DMS153 treated with DMSO at 0.1 percent for 48 hours (cell line): Measurements from ENCODE around the gene KCNJ15.

Experiments used
- DNase-seq: peaks from one replicate; lab custom pipeline; 2025; ENCODE audit not compliant: unreplicated experiment; lab: John Stamatoyannopoulos, UW

KCNJ15 gene

DNA sequence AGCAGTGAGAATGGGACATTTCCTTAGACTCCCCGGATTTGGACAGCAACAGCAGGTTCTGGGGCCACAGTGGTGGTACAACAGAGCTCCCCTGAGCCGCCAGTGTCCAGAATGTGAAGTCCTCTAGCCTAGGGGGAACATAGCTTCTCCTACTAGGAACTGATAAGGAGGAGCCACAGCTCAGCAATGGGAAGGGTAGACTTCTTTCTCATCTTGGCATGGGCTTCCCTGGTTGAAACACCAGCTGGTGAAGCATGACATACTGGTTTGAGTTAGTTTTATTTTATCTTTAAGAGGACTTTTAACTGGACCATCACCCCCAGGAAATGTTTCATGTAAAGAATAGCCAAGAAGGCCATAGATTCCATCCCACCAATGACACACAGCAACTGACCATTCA lies 68.4 kb downstream of the KCNJ15 start:
- DNase-seq: no peak

GRCh38 chr21:38325731-38326420 lies 69.1 kb downstream of the KCNJ15 start:
- DNase-seq: no peak

GRCh38 chr21:38326429-38326828 lies 69.6 kb downstream of the KCNJ15 start:
- DNase-seq: no peak

- DNase-seq: no peak
Measured at GRCh38 chr21:38326899-38327298, 70.1 kb downstream of the KCNJ15 start.

DNA sequence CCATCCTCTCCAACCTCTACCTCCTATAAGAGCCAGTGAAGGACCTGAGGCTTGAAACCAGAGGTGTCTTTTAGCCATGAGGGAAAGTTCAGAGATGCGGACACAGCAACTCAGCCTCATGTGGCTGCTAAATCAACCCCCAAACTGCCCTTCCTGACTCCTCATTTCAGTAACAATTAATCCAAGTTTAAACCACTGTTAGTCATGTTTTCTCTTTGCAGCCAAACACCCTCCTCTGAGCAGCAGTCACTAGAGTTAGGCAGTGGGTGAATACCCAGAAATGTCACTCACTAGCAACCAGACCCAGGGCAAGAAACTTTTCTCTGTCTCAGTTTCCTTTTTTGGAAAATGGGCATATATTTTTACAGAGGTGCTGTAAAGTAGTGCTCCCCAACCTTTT lies 71.2 kb downstream of the KCNJ15 start:
- DNase-seq: no peak

DNA sequence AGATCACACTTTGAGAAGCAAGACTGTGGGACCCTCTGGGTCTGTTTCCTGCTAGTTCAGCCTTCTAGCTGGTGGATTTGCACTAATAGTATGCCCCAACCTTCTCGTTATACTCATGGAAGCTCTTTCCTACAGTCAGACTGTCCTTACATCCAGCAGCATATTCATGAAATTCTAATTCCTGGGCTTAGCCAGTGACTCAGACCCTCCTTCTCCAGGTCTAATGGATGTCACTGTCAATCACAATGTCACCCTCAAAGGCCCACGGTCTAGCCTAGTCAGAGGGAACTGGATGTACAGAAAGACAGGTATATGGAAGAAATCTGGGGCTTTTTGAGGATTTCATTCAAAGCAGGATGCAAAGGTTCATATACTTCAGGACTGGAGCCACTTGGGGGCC lies 72.4 kb downstream of the KCNJ15 start:
- no peak for DNase-seq

DNA sequence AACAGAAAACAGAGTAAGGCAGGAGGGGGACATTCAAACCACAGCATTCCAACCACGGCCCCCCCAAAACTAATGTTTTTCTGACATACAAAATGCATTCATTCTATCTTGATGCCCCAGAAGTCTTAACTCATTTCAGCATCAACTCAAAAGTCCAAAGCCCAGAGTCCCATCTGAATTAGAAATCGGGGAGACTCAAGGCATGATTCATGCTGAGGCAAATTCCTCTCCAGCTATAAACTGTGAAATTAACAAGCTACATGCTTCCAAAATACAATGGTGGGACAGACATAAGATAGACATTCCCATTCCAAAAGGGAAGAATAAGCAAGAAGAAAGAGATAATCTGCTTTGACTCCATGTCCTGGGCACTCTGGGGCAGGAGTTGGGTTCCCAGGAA lies 73.9 kb downstream of the KCNJ15 start:
- DNase-seq: no peak

DNA sequence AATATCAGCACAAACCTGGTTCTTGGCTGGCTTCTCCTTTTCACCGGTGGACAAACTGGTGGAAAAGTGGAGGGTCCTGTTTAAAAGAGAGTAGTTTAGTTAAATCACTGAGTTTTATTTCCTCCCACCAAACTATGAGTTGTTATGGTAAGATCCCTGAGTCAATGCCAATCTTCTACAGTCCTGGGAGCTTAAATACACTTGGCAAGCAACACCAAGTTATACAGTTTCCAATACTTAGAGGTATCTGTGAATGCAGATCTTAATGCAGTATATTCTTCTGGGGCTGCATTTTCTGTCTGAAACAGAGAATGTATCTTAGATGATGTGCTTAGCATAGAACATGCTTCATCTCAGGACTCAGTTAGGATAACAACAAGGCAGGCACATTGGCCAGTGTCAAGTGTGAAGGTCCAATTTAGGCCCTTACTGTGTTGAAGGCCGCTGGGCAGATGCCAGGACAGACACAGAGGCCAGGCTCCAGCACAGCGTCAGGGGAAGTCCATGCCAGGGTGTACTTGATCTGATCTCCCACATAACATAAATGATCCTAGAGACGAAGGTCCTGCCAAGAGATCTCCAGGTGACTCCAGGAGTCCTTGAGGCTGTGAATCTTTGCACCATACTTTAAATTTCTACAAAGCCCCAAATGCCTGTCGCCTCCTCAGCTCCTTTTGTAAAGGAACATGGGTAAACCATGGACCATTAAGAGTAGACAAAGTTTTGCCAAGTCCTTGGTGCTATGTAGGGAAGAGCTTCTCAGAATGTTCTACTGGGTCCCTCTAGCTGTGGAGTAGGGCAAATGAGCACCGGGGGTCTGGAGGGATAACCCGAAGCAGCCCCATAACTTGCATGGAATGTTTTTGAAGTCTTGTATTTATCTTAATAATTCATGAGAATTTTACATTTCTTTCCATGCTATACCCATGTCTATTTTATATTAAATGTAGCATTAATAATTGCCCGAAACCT lies 76.8 kb downstream of the KCNJ15 start:
- DNase-seq: no peak

DNA sequence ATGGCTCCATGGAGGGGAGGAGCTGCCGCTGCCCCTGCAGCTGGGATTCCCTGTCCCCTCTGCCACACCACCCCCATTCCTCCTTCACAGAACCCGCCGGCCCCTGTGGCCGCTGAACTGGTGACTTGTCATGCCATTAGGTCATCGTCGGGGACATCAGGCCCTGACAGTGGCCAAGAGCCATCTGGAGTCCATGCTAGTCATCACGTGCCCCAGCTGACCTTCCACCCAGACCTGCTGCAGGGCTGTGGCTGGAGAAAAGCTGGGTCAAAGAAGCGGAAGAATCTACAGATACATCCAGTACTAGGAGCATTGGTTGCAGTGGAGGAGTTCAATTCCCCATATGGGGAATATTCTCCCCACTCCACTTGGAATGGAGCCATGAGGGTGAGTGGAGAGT lies 78.1 kb downstream of the KCNJ15 start:
- DNase-seq: no peak

DNA sequence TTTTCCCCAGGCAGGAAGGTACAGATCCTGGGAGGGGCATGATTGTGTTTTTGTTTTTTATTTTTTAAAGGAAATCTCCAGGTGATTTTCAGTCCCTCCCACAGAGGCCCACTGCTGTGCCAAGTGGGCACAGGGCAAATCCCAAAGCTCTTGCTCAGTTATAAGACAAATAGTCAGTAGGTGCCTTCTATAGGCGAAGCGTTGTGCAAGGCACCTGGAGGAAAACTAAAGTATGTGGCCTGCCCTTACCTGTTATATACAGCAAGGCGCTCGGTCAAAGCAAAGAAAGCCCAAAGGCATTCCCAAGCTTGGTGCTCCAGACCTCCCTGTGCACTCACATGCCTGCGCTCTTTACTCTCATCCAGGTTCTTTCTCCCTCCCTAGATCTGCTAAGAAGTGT lies 81.0 kb downstream of the KCNJ15 start:
- no peak for DNase-seq

DNA sequence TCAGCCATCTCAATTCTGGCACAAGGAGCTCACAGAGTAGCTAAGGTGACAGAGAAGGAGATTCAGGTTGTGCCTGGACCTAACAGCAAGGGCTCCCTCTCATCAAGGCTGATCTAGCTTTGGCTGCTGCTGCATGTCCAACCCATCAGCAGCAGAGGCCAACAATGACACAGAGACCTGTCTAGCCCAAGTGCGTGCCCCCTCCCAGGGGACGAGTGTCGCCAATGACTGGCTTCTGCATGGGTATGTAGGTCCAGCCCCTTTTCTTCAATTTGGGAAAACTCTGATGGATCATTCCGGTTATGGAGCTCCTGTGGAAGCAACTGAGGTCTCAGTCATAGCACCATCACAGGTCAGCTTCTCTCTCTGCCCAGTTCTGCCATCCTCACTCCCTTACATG lies 83.3 kb downstream of the KCNJ15 start:
- no peak for DNase-seq

DNA sequence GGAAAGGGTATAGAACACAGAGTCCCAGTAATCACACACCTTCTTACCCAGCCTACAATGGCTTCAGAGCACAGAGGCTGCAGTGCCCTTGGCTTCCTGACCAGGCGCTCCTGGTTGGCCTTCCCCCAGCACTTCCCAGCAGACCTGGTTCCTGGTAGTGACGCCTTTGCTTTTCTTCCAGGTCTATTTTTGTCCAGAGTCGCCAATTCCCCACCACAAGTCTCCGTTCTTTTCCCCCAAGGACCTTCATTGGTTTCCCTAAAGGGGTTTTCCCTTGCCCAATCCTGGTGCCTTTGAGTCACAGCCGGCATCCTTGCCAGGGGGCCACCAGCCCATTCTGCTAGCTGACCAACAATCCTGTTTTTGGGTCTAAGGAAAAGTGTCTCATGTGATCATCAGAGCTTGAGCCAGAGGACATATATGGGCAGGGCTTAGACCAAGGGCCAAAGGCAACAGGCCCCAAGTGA lies 84.8 kb downstream of the KCNJ15 start:
- no peak for DNase-seq

DNA sequence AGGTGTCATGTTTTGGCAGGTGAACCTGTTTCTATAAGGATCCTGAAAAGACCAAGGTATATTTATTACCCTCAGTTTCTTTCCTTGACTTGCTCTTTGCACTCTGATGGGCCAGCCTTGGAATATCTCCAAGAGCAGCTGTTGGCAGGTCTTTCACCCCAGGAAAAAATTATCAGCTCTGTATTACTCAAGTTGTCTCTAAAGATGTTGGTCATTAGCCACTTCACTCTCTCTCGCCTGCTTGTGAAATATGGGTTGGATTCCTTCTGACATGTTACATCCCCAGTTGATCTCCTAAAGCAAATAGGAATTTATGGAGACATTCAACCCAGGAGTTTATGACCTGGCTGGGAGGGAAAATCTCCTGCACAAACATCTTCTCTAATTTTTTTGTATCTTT lies 85.9 kb downstream of the KCNJ15 start:
- DNase-seq: no peak

DNA sequence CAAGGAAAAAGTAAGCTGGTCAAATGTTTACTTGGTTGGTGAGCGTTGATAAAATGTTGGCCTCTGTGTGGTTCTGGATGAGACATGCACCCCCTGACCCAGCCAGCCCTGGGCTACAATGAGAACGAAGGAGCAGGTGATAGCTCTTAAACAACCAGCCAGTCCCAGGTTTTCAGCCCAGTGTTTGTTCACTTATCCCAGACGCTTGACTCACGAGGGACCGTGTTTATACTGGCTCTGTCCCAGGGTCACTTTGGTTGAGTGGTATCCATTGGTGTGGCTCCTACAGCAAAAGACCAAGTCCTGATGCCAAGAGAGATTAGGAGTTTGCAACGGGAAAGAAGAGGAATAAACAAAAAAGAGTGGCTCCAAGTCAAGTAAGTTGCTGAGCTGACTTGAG lies 86.9 kb downstream of the KCNJ15 start:
- DNase-seq: peak; percentile 85

DNA sequence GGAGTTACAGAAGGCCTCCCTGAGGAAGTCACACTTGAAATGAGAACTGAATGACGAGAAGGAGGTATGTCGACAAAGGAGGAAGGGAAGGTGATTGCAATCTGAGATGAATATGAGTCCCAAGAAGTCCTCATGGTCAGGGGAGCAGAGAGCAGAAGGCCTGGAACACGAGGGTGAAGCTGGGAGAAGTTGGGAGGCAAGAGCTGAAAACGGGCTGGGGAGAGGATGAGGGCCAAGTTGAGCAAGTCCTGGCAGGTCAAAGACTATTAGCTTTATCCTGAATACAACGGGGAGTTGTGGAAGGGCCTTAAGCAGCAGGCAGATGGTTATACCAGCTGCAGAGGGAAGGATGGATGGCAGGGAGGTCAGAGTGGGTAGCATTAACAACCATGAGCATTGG lies 89.5 kb downstream of the KCNJ15 start:
- peak; percentile 60 for DNase-seq

- DNase-seq: no peak
Measured at GRCh38 chr21:38349111-38349746, 92.4 kb downstream of the KCNJ15 start.

GRCh38 chr21:38349977-38350376 lies 93.2 kb downstream of the KCNJ15 start:
- no peak for DNase-seq

GRCh38 chr21:38350684-38351083 lies 93.9 kb downstream of the KCNJ15 start:
- no peak for DNase-seq

- DNase-seq: no peak
Measured at GRCh38 chr21:38351176-38351959, 94.6 kb downstream of the KCNJ15 start.

GRCh38 chr21:38351961-38352521 lies 95.2 kb downstream of the KCNJ15 start:
- peak; percentile 82 for DNase-seq
